GM21381 (cell line): ENCODE measurements around the gene DCLRE1B.

Source experiments
- ATAC-seq: cut with Tn5 transposase; IDR thresholded peaks from one replicate; pipeline ENCODE4 v1.9.1; 2021; ENCODE audit warnings: mild to moderate bottlenecking, moderate library complexity; ENCODE audit not compliant: unreplicated experiment

Gene DCLRE1B

GRCh38 chr1:113886417-113887401, 18.4 kb upstream of the DCLRE1B start:
- ATAC-seq, result no peak

- no peak for ATAC-seq
These were observed 17.5 kb upstream of the DCLRE1B start, which contains the start of gene BCL2L15 for GRCh38 chr1:113887402-113888175. TSS of gene BCL2L15 (minus strand) at chr1:113887581. CDS start at chr1:113887375, 206 bp downstream.

- no peak for ATAC-seq
These were observed 14.3 kb upstream of the DCLRE1B start for GRCh38 chr1:113890816-113891215.

GRCh38 chr1:113891631-113892220, 13.4 kb upstream of the DCLRE1B start:
- ATAC-seq, result no peak

- no peak for ATAC-seq
These were observed 11.9 kb upstream of the DCLRE1B start for GRCh38 chr1:113893267-113893666.

GRCh38 chr1:113895098-113895497, 10.0 kb upstream of the DCLRE1B start:
- ATAC-seq, result no peak

GRCh38 chr1:113895961-113896360, 9.2 kb upstream of the DCLRE1B start:
- ATAC-seq, result no peak

GRCh38 chr1:113898241-113898814, 6.8 kb upstream of the DCLRE1B start:
- ATAC-seq, result no peak

- no peak for ATAC-seq
These were observed 6.0 kb upstream of the DCLRE1B start for GRCh38 chr1:113899111-113899510.

- no peak for ATAC-seq
These were observed 3.9 kb upstream of the DCLRE1B start for GRCh38 chr1:113901191-113901590.

GRCh38 chr1:113903501-113904292, 1.4 kb upstream of the DCLRE1B start:
- no peak for ATAC-seq

- ATAC-seq, result peak; percentile 27
These were observed 843 bp upstream of the DCLRE1B start for GRCh38 chr1:113904293-113904673.

GRCh38 chr1:113905435-113905861, 322 bp downstream of the DCLRE1B start:
- peak; percentile 0 for ATAC-seq

- no peak for ATAC-seq
These were observed 7.6 kb downstream of the DCLRE1B start for GRCh38 chr1:113912594-113913311.

- no peak for ATAC-seq
These were observed 8.2 kb downstream of the DCLRE1B start for GRCh38 chr1:113913312-113913668.

- no peak for ATAC-seq
These were observed 8.9 kb downstream of the DCLRE1B start for GRCh38 chr1:113913887-113914664.

- no peak for ATAC-seq
These were observed 11.8 kb downstream of the DCLRE1B start for GRCh38 chr1:113916974-113917373.

- ATAC-seq, result no peak
These were observed 12.4 kb downstream of the DCLRE1B start for GRCh38 chr1:113917400-113918082.
